HG03439 (cell line): ENCODE data around the gene APOO.
A peak's percentile ranks its signal among the peaks of the same experiment; 100 is the strongest.

ENCODE experiments used
- ATAC-seq: cut with Tn5 transposase; IDR thresholded peaks from one replicate; pipeline ENCODE4 v1.9.1; 2021; ENCODE audit warnings: mild to moderate bottlenecking, moderate library complexity; ENCODE audit not compliant: unreplicated experiment

Gene APOO

DNA sequence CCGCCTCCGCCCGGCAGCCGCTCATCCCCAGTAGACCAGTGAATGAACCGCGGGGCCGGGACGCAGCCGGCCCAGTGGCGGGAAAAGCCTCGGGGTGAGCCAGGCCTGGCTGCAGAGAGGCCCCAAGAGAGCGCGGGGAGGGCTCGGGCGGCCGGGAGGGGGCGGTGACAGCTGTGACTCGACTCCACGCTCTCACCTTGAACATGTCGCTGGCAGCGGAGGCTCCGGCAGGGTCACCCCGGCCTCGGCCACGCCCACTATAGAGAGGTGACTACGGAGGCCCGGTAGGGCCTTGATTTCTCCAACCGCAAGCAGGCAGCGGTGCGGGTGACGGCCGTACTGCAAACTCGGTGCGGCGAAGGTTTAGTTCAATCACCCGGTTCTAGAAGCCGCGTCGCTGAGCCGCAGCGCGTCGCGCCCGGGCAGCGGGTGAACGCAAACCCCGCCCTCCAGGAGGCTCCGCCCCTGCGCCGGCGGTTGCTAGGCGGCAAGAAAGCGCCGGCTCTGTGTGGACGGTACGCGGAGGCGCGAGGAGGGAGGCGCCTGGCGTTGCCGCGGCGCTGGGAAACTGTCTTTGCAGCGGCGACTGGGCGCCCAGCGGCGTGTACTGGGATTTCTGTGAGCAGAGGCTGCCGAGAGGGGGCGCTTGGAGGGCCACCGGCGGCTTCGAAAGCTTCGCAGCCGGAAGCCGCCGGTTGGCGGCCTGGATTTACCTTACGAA lies at the start of gene APOO, which contains the start of gene CXorf58:
Gene APOO (minus strand): TSS at position 441 of the 721 bp plus-strand sequence. CDS start 236 bp downstream, at position 205.
Gene CXorf58 (plus strand): TSS at position 509 of the 721 bp plus-strand sequence. CDS start 2,297 bp downstream, outside the sequence.
- peak; percentile 96 for ATAC-seq

DNA sequence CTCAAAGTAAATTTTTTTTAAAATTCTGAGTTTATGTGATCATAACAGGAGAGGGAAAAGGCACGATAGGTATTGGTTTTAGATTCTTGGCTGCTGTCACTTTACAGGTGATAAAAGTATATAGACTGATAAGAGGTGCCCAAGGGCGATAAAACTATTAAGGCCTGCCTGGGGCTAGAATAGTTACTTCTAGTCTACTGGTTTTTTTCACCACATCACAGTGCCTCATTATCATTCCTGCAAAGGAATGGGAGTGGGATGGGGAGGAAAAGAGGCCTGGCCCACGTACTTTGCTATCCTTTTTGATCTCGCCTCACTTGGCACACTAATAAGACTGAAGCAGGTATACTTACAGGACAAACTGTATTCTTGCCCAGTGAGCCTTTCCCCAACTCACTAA lies 46.7 kb upstream of the APOO start:
- ATAC-seq = no peak

DNA sequence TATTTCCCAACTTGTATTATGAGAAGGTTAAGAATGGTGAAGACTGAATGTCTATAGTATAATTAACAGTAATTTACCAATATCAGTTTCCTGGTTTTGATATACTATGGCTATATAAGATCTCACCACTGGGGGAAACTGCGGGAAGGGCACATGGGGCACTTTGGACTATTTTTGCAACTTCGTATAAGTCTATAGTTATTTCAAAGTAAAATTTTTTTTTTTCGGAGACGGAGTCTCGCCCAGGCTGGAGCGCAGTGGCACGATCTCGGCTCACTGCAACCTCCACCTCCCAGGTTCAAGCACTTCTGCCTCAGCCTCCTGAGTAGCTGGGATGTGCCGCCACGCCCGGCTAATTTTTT lies 46.2 kb upstream of the APOO start:
- no peak for ATAC-seq

DNA sequence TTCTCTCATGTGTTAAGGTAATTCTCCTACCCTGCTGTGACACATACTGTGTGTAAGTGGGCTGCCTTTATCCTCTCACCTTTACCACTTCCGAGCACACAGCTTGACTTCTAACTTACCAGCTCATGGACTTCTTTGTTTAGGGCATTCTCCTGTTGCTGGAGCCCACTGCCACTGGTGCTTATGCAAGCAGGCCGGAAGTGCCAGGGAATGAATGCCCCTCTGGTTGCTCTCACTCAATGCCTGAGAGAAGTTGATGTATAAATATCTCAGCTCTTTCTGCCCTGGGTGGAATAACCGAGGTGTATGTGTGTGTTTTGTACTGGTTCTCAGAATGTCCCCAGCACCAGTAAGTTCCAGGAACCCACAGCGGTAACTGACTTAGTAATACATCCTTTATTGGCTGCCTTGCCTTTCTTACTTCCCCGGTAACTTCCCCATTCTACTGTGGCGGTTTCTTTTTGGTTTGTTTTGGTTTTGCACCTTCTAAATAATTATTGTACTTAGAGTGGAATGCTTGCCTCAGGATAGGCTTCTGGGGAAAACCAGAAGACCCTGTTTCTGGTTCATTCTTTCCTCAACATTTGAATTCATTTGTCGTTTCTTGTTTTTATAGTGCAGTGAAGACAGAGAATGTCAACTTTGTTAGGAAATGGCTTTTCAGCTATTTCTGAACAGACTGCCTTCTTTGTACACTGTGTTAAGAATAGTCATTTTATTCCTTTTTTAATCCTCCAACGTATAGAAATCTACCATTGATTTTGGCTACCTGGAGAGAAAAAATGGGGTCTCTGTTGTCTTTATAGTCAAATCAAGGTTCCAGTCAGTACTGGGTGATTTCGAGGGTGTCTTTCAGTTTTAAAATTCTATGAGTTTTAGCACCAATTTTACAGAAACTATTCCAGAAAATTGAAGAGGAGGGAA lies 45.5 kb upstream of the APOO start:
- ATAC-seq = peak; percentile 94

DNA sequence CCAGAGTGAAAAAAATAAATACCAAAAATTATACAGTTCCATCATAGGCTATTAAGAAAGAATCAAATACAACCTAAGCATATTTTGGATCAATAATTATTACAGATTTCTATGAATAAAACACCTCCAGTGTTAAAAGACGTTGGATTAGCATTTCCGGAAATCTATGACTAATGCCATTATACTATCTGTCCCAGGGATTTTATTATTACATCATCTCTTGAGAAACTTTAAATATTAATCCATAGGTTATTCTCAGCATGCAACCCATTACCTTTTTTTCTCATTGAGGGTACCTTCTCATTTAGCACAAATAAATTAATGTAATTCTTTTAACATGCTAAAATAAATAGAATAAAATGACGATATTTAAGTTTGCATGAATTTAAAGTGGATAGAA lies 44.7 kb upstream of the APOO start:
- ATAC-seq = no peak

DNA sequence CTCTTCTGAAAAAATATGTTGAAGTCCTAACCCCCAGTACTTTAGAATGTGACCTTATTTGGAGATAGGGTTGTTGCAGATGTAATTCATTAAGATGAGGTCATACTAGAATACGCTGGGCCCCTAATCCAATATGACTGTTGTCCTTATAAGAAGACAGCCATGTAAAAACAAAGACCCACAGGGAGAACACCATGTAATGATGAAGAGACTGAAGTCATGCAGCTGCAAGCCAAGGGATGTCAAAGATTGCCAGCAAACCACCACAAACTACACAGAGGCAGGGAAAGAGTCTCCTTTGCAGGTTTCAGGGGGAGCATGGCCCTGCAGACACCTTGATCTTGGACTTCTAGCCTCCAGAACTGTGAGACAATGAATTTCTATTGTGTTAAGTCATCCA lies 37.5 kb upstream of the APOO start:
- no peak for ATAC-seq

DNA sequence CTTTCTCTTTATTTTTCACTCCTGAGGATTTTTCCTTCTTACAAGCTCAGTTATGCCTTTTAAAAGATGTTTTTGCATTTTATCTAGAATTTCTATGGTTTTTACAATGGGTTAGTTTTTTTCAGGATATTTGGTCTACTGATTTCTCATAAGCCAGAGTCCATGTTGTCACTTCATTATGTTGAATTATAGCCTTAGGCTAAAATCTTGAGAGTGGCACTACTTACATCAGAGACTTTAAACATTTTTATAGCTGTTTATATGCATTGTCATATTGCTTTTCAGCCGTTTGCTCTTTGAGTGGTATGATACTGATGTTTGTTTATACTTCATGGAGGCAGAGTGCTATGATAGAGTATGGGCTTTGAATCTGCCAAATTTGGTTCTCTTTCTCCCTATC lies 36.5 kb upstream of the APOO start:
- ATAC-seq = no peak

DNA sequence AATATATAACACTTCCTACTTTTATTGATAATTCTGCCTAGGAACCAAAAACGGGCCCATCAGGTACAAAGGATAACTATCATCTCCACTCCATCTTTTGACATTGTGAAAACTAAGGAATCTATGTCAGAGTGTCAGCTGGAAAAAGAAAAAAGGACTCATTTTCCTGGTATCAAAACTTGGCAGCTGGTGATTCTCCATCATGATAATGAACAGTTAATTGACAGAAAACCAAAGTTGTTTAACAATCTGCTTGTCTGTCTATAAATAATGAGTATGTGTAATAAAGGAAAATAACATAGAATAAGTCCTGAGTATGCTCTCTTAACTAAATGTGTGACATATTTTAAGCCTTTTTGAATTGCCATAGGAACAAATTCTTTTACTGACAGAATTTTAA lies 31.5 kb upstream of the APOO start:
- ATAC-seq = no peak

DNA sequence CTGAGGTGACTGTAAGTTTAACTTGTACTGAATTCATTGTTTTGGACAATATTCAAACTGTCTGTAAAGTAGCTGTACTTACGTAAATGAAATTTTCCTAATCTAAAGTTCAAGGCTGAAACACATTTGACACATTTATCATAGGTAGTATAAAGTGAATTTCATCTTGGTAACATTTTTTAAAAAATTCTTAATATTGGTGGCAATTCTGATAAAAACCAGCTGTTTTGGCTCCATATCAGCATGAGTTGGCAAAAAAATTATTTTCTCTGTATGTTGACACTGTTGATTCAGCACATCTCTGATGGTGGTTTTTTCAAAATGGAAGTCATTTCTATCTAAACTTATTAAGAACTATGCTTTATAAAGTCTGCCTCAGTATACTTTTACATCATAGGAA lies 31.0 kb upstream of the APOO start:
- no peak for ATAC-seq

DNA sequence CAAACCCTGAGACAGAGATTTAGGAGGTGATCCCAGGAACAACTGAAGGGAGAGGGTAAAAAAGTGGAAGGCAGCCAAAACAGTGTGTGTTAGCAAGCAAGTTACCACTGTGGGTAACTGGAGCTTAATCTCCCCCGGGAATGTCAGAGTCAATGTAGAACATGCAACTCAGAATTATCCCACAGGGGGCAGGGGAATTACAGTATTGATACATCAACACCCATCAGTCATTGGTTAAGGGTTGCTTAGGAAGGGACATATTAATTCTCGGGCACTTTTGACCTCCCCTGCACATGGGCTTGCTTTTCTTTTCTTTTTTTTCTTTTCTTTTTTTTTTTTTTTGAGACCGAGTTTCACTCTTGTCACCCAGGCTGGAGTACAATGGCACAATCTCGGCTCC lies 29.4 kb upstream of the APOO start:
- no peak for ATAC-seq

DNA sequence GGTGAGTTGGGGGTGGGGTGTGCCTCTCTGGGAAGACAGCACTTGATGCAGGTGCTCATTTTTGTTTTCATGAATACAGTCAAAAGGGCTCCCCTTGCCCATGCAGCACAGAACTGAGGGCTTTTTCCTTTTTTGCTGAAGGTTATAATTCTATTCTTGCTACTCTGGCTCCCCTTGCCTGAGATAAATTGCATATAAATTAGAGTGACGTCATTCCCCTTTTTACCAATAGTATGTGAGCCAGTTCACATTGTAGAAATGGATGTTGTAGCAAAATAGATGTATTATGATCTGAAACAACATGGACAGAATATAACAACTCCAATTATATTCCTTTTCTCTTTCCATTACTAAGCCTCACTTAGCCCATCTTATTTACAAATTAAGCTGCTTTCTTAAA lies 28.4 kb upstream of the APOO start:
- ATAC-seq = no peak

DNA sequence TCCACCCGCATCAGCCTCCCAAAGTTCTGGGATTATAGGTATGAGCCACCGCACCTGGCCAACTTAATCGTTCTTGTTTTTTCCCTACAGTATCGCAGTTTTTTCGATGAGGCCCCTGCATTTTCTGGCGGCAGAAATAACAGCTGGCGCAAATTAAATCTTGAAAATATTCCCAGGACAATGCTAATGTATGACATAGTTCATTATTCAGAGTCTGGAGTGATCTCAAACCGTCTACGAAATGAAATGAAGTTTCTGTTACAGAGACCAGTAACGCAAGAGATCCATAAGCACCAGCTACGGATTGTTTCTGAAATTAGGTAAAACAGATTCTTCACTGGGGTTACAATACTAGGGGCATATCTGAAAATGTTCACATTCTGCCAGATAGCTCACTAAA lies 27.4 kb upstream of the APOO start:
- ATAC-seq = no peak

DNA sequence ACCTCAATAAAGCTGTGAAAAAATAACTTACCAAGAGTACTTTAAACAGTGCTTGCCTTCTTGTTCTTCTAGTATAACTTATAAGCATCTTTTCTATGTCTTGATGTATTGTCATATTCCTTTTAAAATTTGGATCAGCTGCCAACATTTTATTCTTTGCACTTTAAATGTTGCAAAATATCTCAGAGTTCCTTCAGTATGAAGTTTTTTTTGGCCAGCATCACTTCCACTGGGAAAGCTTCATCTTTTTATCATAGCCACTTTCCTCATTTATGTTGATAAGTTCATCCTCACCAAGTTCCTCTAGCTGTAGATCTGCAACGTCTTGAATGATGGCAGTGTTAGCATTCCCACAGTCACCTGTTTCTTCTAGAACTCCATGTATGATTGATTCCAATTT lies 24.3 kb upstream of the APOO start:
- no peak for ATAC-seq

DNA sequence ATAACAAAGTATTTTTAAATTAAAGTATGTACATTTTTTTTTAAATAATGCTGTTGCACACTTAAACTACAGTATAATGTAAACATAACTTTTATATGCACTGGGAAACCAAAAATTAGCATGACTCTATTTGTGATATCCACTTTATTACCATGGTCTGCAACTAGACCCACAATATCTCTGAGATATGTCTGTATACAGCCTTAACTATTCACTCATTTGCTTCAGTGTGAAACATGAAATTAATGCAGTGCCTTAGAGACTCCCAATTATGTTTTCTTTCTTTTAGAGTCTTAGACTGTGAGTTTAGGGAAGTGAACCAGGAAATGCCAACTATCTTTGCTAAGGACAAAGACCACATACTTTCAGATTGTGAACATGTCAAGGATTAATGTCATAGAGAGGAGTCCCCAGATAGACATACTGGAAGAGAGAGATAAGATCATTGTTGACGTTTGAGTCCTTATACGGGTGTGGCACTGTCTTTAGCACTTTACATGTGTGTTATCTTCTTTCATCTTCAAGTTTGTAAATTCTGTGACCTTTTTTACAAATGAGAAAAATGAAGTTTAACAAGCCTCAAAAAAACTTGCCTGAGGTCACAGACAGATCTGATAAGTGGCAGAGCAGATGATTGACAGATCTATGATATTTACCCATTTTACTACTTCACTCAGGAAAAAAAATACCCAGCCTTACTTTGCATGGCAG lies 23.3 kb upstream of the APOO start:
- ATAC-seq = no peak

DNA sequence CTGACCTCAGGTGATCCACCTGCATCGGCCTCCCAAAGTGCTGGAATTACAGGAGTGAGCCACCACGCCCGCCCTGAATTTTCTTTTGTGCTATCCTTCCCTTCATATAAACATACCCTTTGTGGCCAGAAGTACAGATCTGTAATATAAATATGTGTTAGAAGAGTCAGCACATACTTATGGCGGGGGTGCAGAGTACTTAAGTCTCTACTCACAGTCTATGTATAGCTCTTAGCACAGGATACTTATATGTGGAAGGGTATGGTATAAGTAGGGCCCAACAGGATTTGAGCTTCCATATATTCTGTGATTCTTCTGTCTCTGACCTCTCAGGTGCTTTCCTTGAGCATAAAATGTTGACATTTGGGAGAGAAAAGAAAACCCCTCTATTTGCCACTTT lies 18.3 kb upstream of the APOO start:
- no peak for ATAC-seq

DNA sequence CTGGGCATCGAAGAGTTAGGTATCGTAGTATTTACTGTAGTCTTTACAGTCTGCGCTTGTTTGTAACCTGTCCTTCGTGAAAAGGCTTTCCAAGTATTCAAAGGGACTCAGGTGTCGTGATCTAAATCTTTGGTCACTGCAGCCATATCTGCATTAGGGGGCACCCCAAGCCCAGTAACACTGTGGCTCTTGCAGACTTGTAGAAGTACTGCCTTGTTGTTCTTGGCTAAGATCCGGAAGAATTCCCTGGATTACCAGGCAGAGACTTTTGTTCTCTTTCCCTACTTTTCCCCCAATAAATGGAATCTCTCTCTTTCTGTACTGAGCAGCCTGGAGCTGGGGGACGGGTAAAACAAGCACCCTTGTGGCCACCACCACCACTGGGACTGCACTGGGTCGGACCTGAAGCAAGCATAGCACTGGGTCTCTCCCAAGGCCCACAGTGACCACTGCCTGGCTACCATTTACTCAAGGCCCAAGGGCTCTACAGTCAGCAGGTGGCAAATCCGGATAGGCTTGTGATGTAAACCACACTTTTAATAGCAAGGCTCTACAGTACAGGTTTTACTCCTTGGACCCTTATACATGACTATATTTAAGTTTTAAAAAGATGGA lies 12.1 kb upstream of the APOO start:
- no peak for ATAC-seq

DNA sequence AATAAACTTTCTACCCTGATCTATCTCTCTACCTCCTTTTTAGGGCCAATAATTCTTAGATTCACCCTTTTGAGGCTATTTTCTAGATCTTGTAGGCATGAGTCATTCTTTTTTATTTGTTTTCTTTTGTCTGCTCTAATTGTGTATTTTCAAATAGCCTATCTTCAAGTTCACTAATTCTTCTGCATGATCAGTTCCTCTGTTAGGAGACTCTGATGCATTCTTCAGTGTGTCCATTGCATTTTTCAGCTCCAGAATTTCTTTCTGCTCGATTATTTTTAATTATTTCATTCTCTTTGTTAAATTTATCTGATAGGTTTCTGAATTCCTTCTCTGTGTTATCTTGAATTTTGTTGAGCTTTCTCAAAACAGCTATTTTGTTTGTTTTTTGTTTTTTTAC lies 11.4 kb upstream of the APOO start:
- ATAC-seq = no peak

DNA sequence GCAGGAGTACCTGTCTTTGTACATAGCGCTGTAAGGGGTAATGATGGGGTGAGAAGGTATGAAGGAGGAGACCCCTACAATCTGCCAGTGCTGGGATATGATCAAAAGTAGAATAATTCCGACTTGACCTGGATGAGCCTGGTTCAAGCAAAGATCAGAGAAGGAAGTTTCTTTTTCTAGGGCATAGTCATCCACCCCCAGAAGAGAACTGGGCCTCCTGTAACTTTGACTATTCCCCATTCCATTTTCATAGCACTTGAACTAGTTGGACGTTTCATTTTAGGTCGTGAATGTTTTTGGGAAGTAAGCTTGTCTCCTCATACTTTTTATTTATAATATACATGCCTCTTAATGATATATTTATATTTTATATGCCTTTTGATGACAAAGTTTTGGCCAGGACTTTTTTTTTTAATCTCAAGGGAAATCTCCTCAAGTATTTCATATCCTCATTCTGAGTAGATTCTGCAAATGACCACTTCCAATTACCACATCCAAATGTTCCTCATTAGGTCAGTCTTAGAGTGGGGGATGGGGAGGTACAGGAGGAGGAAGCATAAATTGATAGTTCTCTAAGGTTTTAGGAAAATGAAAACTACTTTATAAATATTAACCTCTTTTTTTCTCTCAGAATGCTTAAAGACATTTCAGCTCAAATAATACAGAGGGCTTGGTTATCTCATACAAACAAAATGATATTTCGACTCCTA lies 3.5 kb upstream of the APOO start:
- no peak for ATAC-seq

DNA sequence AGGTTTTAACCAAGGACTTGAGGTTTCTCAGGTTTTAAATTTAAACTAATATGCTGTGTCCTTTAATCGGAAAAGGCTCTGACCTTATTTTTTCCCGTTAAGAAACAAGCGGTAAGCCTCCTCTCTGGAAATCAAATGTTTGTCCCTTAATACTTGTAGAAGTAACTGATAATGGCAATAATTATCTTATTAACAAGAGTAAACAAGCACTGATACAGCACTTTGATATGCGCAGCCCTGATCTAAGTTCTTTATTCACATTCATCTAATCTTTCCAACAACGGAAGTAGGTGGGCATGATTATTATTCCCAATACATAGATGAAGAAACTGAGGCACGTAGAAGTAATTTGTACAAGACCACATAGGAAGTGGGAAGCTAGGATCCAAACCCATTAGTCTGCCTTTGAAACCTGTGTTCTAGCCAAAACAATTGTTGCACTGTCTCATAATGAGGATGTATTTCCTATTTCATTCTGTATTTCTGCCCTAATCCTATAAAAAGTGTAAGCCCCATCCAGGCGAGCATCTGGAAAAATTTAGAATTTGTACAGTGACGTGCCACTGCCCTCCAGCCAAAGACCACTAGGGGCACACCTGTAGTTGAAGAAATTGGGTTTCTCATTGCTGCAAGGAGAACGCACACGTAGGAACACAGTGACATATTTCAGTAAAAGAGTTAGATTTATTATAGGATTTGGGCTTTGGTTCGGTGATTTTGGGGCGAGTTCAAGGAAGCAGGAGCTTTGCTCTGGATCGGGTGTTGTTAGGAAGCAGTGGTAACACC lies 674 bp upstream of the APOO start:
- no peak for ATAC-seq

DNA sequence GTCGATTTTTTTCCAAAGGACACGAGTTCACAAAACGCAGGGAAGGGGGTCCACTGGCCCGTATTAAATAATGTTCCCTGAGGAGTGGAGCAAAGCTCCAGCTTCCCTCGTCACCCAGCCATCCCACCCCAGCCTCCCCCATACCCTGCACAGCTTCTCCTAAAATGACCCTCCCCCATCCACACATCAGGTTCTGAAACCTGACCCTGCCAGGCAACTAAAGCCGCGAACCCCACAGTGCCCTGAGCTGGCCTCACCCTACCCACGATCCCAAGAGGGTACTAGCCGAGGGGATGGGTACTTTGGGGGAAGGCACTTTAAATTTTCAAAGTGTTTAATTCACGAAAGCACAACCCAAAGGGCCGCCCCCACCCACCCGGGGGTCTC lies 634 bp downstream of the APOO start:
- peak; percentile 0 for ATAC-seq
